ENCODE data around the gene PODNL1. TPM values are rescaled to one million over a fixed set of nuclear protein-coding genes. Genes with fewer than 3 reads are reported as not detected.

PODNL1 gene
- total and polyA plus RNA-seq, 2 experiments from 2014 or later: 6.2 to 45.3 TPM

DNA sequence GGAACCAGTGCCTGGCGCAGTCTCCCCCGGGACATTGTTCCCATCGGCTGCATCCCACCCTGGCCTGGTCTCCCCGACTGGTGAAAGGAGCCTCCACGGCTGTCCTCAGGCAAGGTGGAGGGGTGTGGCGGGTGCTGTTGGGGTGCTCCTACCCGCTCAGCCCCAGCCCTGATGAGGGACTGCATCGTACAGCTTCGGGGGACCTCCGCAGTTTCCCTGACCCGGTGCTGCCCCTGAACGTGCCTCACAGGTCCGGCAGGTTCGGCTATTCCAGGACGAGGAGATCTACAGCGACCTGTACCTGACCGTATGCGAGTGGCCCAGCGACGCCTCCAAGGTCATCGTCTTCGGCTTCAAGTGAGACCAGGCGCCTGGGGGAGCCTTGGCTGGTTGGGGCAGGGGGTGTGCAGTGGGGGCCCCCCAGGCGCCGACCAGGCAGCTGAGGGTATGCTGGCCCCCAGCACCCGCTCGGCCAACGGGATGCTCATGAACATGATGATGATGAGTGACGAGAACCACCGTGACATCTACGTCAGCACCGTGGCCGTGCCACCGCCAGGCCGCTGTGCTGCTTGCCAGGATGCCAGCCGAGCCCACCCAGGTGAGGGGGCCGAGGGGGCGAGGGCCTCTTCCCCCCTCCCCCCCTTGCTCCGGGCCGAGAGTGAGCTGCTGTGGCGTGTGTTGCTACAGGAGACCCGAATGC, 17.6 kb upstream of the PODNL1 start:
- peaks cover 4% of the 10 kb centered on the region; the same call in 1 of the 2 replicates for H3K36me3 ChIP-seq (ENCODE audit: low read depth)
- 90 to 93% methylated on average over 25 to 42 of the region's 42 CpGs for WGBS, 2 experiments (ENCODE audit: low coverage in 1 of 2, low lambda C conversion rate in 2 of 2, missing lambda C conversion rate in 2 of 2)

DNA sequence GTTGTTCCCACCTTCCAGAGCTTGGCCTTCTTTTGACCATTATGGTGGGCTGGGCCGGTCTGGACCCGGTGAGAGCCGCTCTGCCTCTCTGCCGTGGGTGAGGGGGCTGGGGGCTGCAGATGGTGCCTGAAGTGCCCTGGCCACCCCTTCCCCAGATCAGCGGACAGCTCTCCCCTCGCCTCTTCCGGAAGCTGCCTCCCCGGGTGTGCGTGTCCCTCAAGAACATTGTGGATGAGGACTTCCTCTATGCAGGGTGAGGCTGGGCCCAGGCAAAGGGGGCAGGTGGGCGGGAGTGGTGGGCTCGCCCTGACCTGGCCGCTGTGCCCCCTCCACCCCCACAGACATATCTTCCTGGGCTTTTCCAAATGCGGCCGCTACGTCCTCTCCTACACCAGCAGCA, 16.0 kb upstream of the PODNL1 start:
- Histone ChIP-seq H3K27ac (no peak overlapping the region), H3K4me2 (ENCODE audit: unreplicated experiment) (no peak overlapping the region), H4K20me1 (ENCODE audit: insufficient read depth) (no peaks in the 10 kb centered on the region), H3K9ac (no peak overlapping the region), H3K79me2 (ENCODE audit: insufficient read depth) (peaks cover 27% of the 10 kb centered on the region), H3K9me2 (ENCODE audit: insufficient read depth) (no peaks in the 10 kb centered on the region), H3K9me3 (ENCODE audit: low read depth) (no peaks in the 10 kb centered on the region), H3K36me3 (ENCODE audit: low read depth) (peaks cover 4% of the 10 kb centered on the region; the same call in 1 of the 2 replicates), H3K4me1 (ENCODE audit: insufficient read depth) (peaks cover 5% of the 10 kb centered on the region), H3K27me3 (replicated peaks; ENCODE audit: insufficient read depth) (no peaks in the 10 kb centered on the region), H2AFZ (no peak overlapping the region), H3K4me3 (no peak overlapping the region), H3F3A (ENCODE audit: insufficient read depth) (no peaks in the 10 kb centered on the region)
- no peak for TF ChIP-seq EZH2 (IDR thresholded peaks at IDR 0.05; ENCODE audit: insufficient read depth, poor library complexity, severe bottlenecking)
- no peak for TF ChIP-seq EZH2phosphoT487 (IDR thresholded peaks at IDR 0.05; ENCODE audit: insufficient read depth, low read depth)
- in situ Hi-C loops (cut with MboI): no loop called here
- WGBS, 2 experiments (ENCODE audit: low coverage in 1 of 2, low lambda C conversion rate in 2 of 2, missing lambda C conversion rate in 2 of 2): 88 to 89% methylated on average over 13 to 15 of the region's 15 CpGs
- no peak for DNase-seq

More for the DNA sequence above, 17.6 kb upstream of the PODNL1 start:
- Histone ChIP-seq H3K9ac (no peak overlapping the region), H4K20me1 (ENCODE audit: insufficient read depth) (no peaks in the 10 kb centered on the region), H3K4me3 (no peak overlapping the region), H3K79me2 (ENCODE audit: insufficient read depth) (peaks cover 27% of the 10 kb centered on the region), H3K27ac (no peak overlapping the region), H3K9me3 (ENCODE audit: low read depth) (no peaks in the 10 kb centered on the region), H3K27me3 (replicated peaks; ENCODE audit: insufficient read depth) (no peaks in the 10 kb centered on the region), H3K9me2 (ENCODE audit: insufficient read depth) (no peaks in the 10 kb centered on the region), H2AFZ (no peak overlapping the region), H3F3A (ENCODE audit: insufficient read depth) (no peaks in the 10 kb centered on the region), H3K4me1 (ENCODE audit: insufficient read depth) (peaks cover 5% of the 10 kb centered on the region), H3K4me2 (ENCODE audit: unreplicated experiment) (no peak overlapping the region)
- no peak for DNase-seq
- in situ Hi-C loops (cut with MboI): no loop called here
- TF ChIP-seq EZH2 (IDR thresholded peaks at IDR 0.05; ENCODE audit: insufficient read depth, poor library complexity, severe bottlenecking) (no peak), EZH2phosphoT487 (IDR thresholded peaks at IDR 0.05; ENCODE audit: insufficient read depth, low read depth) (no peak)

DNA sequence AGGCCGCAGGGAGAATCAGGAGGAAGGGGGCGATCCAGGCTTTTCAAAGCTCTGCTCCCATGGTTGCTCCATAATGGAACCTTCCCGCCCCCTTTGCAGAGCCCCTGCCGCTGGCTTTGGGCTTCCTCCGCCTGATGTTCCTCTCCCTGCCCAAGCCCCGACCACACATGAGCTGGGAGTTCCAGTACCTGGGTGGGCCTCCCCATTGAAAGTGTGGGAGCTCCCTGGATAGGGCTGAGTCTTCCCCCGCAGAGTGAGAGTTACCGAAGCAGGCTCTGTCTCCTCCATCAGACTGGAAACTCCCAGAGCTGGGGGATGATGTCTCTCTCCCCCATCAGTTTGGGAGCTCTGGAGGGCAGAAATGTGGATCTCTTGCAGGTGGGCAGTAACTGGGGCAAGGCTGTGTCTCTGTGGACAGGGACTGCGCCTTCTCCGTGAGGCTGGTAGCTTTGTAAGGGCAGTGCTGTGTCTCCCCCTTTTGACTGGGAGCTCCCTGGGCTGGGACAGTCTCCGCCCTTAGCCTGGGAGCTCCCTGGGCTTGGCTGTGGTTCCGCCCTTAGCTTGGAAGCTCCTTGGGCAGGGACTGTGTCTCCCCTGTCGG, 14.8 kb upstream of the PODNL1 start:
- Histone ChIP-seq H3K9ac (peak overlapping the region; percentile 80), H3K27ac (peak overlapping the region; percentile 42), H3K4me3 (peak overlapping the region; percentile 94), H3K4me1 (ENCODE audit: insufficient read depth) (peaks cover 5% of the 10 kb centered on the region), H3K9me2 (ENCODE audit: insufficient read depth) (no peaks in the 10 kb centered on the region), H4K20me1 (ENCODE audit: insufficient read depth) (no peaks in the 10 kb centered on the region), H3K4me2 (ENCODE audit: unreplicated experiment) (peak overlapping the region; percentile 98), H2AFZ (peak overlapping the region; percentile 63), H3K79me2 (ENCODE audit: insufficient read depth) (peaks cover 27% of the 10 kb centered on the region), H3K36me3 (ENCODE audit: low read depth) (peaks cover 4% of the 10 kb centered on the region; the same call in 1 of the 2 replicates), H3F3A (ENCODE audit: insufficient read depth) (no peaks in the 10 kb centered on the region), H3K27me3 (replicated peaks; ENCODE audit: insufficient read depth) (no peaks in the 10 kb centered on the region), H3K9me3 (ENCODE audit: low read depth) (no peaks in the 10 kb centered on the region)
- WGBS, 2 experiments (ENCODE audit: low coverage in 1 of 2, low lambda C conversion rate in 2 of 2, missing lambda C conversion rate in 2 of 2): 3 to 5% methylated on average over 11 of the region's 13 CpGs
- in situ Hi-C loops (cut with MboI): no loop called here
- peak; percentile 87 for DNase-seq
- TF ChIP-seq EZH2phosphoT487 (IDR thresholded peaks at IDR 0.05; ENCODE audit: insufficient read depth, low read depth) (no peak), EZH2 (IDR thresholded peaks at IDR 0.05; ENCODE audit: insufficient read depth, poor library complexity, severe bottlenecking) (no peak)

DNA sequence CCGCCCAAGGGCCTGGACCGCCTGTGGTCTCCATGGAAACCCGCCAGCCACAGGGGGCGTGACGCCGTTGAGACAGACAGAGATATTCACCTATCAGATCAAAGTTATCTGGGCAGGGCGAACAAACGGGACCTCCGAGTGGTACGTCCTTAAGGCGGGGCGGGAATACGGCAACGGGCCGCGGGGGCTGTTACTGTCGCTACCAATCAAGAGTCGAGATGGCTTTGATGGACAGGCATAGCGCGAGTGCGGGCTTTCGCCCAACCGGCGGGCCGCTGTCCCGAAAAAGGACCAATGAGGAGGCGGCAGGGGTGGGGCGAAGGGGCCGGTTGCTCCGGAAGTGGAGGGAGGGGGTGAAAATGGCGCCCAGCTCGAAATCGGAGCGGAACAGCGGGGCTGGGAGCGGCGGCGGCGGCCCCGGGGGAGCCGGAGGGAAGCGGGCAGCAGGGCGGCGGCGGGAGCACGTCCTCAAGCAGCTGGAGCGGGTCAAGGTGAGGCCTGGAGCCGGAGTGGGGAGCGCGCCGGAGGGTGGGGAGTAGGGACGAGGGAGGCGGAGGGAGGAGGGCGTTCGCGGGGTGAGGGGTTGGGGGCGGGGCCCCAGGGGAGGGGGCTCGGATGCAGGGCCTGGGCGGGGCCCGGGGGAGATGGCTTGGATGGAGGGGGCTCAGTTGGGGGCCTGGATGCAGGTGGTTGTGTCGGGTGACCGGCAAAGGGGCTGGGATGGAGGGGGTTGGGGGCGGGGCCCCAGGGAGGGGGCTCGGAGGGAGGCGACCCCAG, 14.1 kb upstream of the PODNL1 start, which contains the start of gene DCAF15:
Gene DCAF15 (plus strand): TSS at position 356 of the 777 bp plus-strand sequence. CDS start 4 bp downstream, at position 360.
- DNase-seq: peak; percentile 100
- Histone ChIP-seq H3K9ac (peak within 1 kb of the TSS; percentile 80), H3K9me3 (ENCODE audit: low read depth) (no peaks in the 10 kb centered on the region), H3F3A (ENCODE audit: insufficient read depth) (no peaks in the 10 kb centered on the region), H4K20me1 (ENCODE audit: insufficient read depth) (no peaks in the 10 kb centered on the region), H3K9me2 (ENCODE audit: insufficient read depth) (no peaks in the 10 kb centered on the region), H3K4me1 (ENCODE audit: insufficient read depth) (peaks cover 5% of the 10 kb centered on the region), H3K79me2 (ENCODE audit: insufficient read depth) (peaks cover 27% of the 10 kb centered on the region), H3K27me3 (replicated peaks; ENCODE audit: insufficient read depth) (no peaks in the 10 kb centered on the region), H3K27ac (peak within 1 kb of the TSS; percentile 42), H3K4me3 (peak within 1 kb of the TSS; percentile 94), H2AFZ (peak within 1 kb of the TSS; percentile 92), H3K4me2 (ENCODE audit: unreplicated experiment) (peak within 1 kb of the TSS; percentile 98), H3K36me3 (ENCODE audit: low read depth) (peaks cover 4% of the 10 kb centered on the region; the same call in 1 of the 2 replicates)
- in situ Hi-C loops (cut with MboI): no loop called here
- WGBS, 2 experiments (ENCODE audit: low coverage in 1 of 2, low lambda C conversion rate in 2 of 2, missing lambda C conversion rate in 2 of 2): 1% methylated on average over 24 to 65 of the region's 65 CpGs
- TF ChIP-seq EZH2phosphoT487 (IDR thresholded peaks at IDR 0.05; ENCODE audit: insufficient read depth, low read depth): no peak
- TF ChIP-seq EZH2 (IDR thresholded peaks at IDR 0.05; ENCODE audit: insufficient read depth, poor library complexity, severe bottlenecking): no peak

Measured in GM23248 (cell line).